WTC11 (cell line): Measurements from ENCODE around the gene HMGCL. TPM values are rescaled to one million over a fixed set of nuclear protein-coding genes. Genes with fewer than 3 reads are reported as not detected.
"Not testable (repeated sequence)": the region's sequence is repeated elsewhere in the genome, so short reads cannot be mapped to it uniquely, and the experiment has no call there.

ENCODE experiments used
- ATAC-seq: fragments of 200-7000 bp; cut with Tn5 transposase; 2 replicates; pipeline ENCODE4 v1.10.0; 2021; ENCODE audit warnings: mild to moderate bottlenecking, moderate library complexity
- CTCF ChIA-PET: fragments of 300-600 bp; sonication (Branson Sonifier 250); formaldehyde crosslinking; loops from one replicate; lab custom pipeline; 2021; ENCODE audit warnings: antibody characterized with exemption; lab: Charles Lee
- POLR2A ChIA-PET: fragments of 350-600 bp; sonication (Branson Sonifier 250); formaldehyde crosslinking; loops from one replicate; lab custom pipeline; 2021; ENCODE audit warnings: antibody characterized with exemption; lab: Charles Lee
- DNase-seq: peaks from one replicate; pipeline ENCODE4 v3.0.0; 2021; ENCODE audit warnings: low spot score
- H3K27ac Mint-ChIP-seq: 2 replicates; pipeline ENCODE4 v1.8.0; 2021; ENCODE audit warnings: mixed read lengths
- H3K27me3 Mint-ChIP-seq: 2 replicates; pipeline ENCODE4 v1.8.0; 2021; ENCODE audit warnings: low read depth, mild to moderate bottlenecking, moderate library complexity, mixed read lengths
- H3K36me3 Mint-ChIP-seq: 2 replicates; pipeline ENCODE4 v1.8.0; 2021; ENCODE audit warnings: mixed read lengths
- H3K4me1 Mint-ChIP-seq: 2 replicates; pipeline ENCODE4 v1.8.0; 2022; ENCODE audit warnings: mixed read lengths
- H3K4me3 Mint-ChIP-seq: 2 replicates; pipeline ENCODE4 v1.8.0; 2021; ENCODE audit warnings: mild to moderate bottlenecking, moderate library complexity, mixed read lengths
- H3K9me3 Mint-ChIP-seq: 2 replicates; pipeline ENCODE4 v1.8.0; 2021; ENCODE audit warnings: mixed read lengths
- ATF1 ChIP-seq: sonication (generic); formaldehyde crosslinking; IDR thresholded peaks from 2 replicates; pipeline ENCODE4 v1.8.1; 2023; ENCODE audit warnings: mild to moderate bottlenecking, moderate library complexity, missing genetic modification reagents
- CREM ChIP-seq: sonication (generic); formaldehyde crosslinking; IDR thresholded peaks from 2 replicates; pipeline ENCODE4 v1.8.1; 2022; ENCODE audit warnings: mild to moderate bottlenecking, missing genetic modification reagents, moderate library complexity
- ELF4 ChIP-seq: sonication (generic); formaldehyde crosslinking; IDR thresholded peaks from 2 replicates; pipeline ENCODE4 v1.8.1; 2022; ENCODE audit warnings: low read depth, mild to moderate bottlenecking, moderate library complexity, missing genetic modification reagents
- ETV6 ChIP-seq: sonication (generic); formaldehyde crosslinking; IDR thresholded peaks from 2 replicates; pipeline ENCODE4 v1.8.1; 2022; ENCODE audit warnings: mild to moderate bottlenecking, missing genetic modification reagents
- FOXP1 ChIP-seq: sonication (generic); formaldehyde crosslinking; IDR thresholded peaks from 2 replicates; pipeline ENCODE4 v1.8.0; 2022; ENCODE audit warnings: missing genetic modification reagents, mild to moderate bottlenecking, moderate library complexity, borderline replicate concordance
- JUN ChIP-seq: sonication (generic); formaldehyde crosslinking; IDR thresholded peaks from 2 replicates; pipeline ENCODE4 v1.8.0; 2023; ENCODE audit warnings: mild to moderate bottlenecking, missing genetic modification reagents
- MLX ChIP-seq: sonication (generic); formaldehyde crosslinking; IDR thresholded peaks from 2 replicates; pipeline ENCODE4 v1.8.1; 2023; ENCODE audit warnings: mild to moderate bottlenecking, missing genetic modification reagents, moderate library complexity
- NR3C1 ChIP-seq: sonication (generic); formaldehyde crosslinking; conservative IDR thresholded peaks from 2 replicates; pipeline ENCODE4 v1.8.1; 2023; ENCODE audit warnings: low read depth, mild to moderate bottlenecking, missing genetic modification reagents
- OVOL2 ChIP-seq: fragments of 250-450 bp; sonication (Bioruptor Pico); IDR thresholded peaks from 2 replicates; pipeline ENCODE4 v1.9.0; 2021; ENCODE audit warnings: mild to moderate bottlenecking, borderline replicate concordance
- ZNF138 ChIP-seq: sonication (generic); formaldehyde crosslinking; conservative IDR thresholded peaks from 2 replicates; pipeline ENCODE4 v1.8.1; 2022; ENCODE audit warnings: mild to moderate bottlenecking, moderate library complexity, missing genetic modification reagents
- ZNF232 ChIP-seq: sonication (generic); formaldehyde crosslinking; IDR thresholded peaks from 2 replicates; pipeline ENCODE4 v1.8.0; 2022; ENCODE audit warnings: mild to moderate bottlenecking, missing genetic modification reagents
- ZNF317 ChIP-seq: sonication (generic); formaldehyde crosslinking; IDR thresholded peaks from 2 replicates; pipeline ENCODE4 v1.8.1; 2023; ENCODE audit warnings: low read depth, mild to moderate bottlenecking, moderate library complexity, missing genetic modification reagents, borderline replicate concordance
- total RNA-seq: library from RNA; stranded (reverse); gene quantifications from 3 replicates; pipeline ENCODE4 v1.2.3, GENCODE V29; 2021
- TF ChIP-seq, protein P1 (sequence below): sonication (generic); formaldehyde crosslinking; IDR thresholded peaks from 2 replicates; pipeline ENCODE4 v1.8.1; 2023; ENCODE audit warnings: mild to moderate bottlenecking, missing genetic modification reagents
- TF ChIP-seq, protein P2 (sequence below): fragments of 250-450 bp; sonication (Bioruptor Pico); IDR thresholded peaks from 2 replicates; pipeline ENCODE4 v1.9.0; 2021; ENCODE audit warnings: mild to moderate bottlenecking, borderline replicate concordance
- TF ChIP-seq, protein P3 (sequence below): sonication (generic); formaldehyde crosslinking; IDR thresholded peaks from 2 replicates; pipeline ENCODE4 v1.8.0; 2022; ENCODE audit warnings: mild to moderate bottlenecking, missing genetic modification reagents
- TF ChIP-seq, protein P4 (sequence below): sonication (generic); formaldehyde crosslinking; IDR thresholded peaks from 2 replicates; pipeline ENCODE4 v1.8.0; 2023; ENCODE audit warnings: missing genetic modification reagents, mild to moderate bottlenecking, borderline replicate concordance

Gene HMGCL
- total RNA-seq, 1 experiment from 2014 or later = 22.7 TPM

DNA sequence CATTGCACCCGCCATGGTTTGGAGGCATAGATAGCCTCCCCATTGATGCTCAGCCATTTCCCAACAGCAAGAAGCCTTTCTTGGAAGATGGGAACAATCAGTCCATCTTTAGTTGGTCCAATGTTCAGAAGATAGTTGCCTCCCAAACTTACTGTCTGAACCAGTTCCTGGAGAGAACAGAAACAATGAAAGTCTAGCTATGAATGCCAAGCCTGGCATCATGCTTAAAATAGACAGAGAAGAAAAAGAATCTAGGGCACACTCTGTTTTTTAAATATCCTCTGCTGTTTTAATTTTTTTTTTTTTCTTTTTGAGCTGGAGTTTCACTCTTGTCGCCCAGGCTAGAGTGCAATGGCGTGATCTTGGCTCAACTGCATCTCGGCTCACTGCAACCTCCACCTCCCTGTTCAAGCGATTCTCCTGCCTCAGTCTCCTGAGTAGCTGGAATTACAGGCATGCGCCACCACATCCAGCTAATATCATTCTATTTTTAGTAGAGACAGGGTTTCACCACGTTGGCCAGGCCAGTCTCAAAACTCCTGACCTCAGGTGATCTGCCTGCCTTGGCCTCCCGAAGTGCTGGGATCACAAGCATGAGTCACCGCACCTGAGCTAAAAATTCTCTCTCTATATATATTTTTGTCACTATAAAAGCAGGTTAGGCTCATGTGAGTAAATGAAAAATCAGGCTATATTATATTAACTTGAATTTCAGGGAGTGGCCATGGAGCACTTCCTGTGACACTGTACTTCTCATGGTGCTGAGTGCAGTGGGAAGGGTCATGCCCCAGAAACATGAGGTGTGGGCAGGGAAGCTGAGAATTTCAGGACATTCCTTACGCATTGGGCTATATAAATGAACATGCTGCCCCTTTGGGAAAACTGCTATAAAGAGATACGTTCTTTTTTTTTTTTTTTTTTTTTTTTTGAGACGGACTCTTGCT lies 23.7 kb upstream of the HMGCL start:
- Mint-ChIP-seq H3K36me3 (peaks cover 26% of the 10 kb centered on the region), H3K4me1 (no peaks in the 10 kb centered on the region), H3K4me3 (no peak overlapping the region), H3K27me3 (no peaks in the 10 kb centered on the region), H3K27ac (no peak overlapping the region), H3K9me3 (peaks cover 21% of the 10 kb centered on the region)
- ChIA-PET CTCF (interaction anchor here (0.6 to 1.2 kb wide), 4 partner anchors 39 to 1569 kb away, joined by 3 to 4 read pairs (median 3); no protein-coding TSS in a partner anchor), POLR2A (no interaction called here)
- DNase-seq (no peak), ATAC-seq (no peak)
- TF ChIP-seq OVOL2 (CRISPR knock-in tag) = no peak
- no peak for TF ChIP-seq MLX (CRISPR knock-in tag)
- TF ChIP-seq, protein P1, sequence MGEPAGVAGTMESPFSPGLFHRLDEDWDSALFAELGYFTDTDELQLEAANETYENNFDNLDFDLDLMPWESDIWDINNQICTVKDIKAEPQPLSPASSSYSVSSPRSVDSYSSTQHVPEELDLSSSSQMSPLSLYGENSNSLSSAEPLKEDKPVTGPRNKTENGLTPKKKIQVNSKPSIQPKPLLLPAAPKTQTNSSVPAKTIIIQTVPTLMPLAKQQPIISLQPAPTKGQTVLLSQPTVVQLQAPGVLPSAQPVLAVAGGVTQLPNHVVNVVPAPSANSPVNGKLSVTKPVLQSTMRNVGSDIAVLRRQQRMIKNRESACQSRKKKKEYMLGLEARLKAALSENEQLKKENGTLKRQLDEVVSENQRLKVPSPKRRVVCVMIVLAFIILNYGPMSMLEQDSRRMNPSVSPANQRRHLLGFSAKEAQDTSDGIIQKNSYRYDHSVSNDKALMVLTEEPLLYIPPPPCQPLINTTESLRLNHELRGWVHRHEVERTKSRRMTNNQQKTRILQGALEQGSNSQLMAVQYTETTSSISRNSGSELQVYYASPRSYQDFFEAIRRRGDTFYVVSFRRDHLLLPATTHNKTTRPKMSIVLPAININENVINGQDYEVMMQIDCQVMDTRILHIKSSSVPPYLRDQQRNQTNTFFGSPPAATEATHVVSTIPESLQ (CRISPR knock-in tag) = no peak

- H3K27ac Mint-ChIP-seq, H3K27me3 Mint-ChIP-seq, H3K4me3 Mint-ChIP-seq, H3K4me1 Mint-ChIP-seq, ATAC-seq, CTCF ChIA-PET, DNase-seq, POLR2A ChIA-PET: not testable (repeated sequence)
- H3K36me3 Mint-ChIP-seq = peaks cover 23% of the 10 kb centered on the region
- H3K9me3 Mint-ChIP-seq = peaks cover 21% of the 10 kb centered on the region
These were observed 22.4 kb upstream of the HMGCL start for GRCh38 chr1:23847482-23848095.

DNA sequence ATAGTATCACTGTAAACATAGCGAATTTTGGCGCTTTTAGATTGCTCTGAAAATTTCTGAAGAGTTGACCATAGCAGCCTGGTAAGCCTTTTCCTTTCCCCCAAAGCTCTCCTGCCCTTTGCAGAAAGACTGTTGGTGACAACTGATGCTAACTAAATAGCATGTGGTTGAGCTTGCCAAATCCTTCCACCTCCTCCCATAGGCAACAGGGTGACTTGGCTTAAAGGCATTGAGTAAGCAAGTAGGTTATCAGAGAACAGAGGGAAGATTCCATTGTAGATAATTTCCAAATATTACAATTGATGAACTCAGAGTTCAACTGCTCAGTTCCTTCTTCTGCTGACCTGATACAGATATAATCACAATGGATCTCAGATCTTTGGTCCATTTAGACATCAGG lies 19.9 kb upstream of the HMGCL start:
- H3K4me1 Mint-ChIP-seq = no peaks in the 10 kb centered on the region
- no peak for ATAC-seq
- H3K4me3 Mint-ChIP-seq = no peak overlapping the region
- POLR2A ChIA-PET = no interaction called here
- peaks cover 15% of the 10 kb centered on the region for H3K27me3 Mint-ChIP-seq
- no peak for DNase-seq
- peaks cover 18% of the 10 kb centered on the region for H3K9me3 Mint-ChIP-seq
- peaks cover 20% of the 10 kb centered on the region for H3K36me3 Mint-ChIP-seq
- CTCF ChIA-PET = interaction anchor here (0.8 kb wide), 1 partner anchor 34 kb away, joined by 3 read pairs; no protein-coding TSS in a partner anchor
- no peak overlapping the region for H3K27ac Mint-ChIP-seq
- TF ChIP-seq, protein P2, sequence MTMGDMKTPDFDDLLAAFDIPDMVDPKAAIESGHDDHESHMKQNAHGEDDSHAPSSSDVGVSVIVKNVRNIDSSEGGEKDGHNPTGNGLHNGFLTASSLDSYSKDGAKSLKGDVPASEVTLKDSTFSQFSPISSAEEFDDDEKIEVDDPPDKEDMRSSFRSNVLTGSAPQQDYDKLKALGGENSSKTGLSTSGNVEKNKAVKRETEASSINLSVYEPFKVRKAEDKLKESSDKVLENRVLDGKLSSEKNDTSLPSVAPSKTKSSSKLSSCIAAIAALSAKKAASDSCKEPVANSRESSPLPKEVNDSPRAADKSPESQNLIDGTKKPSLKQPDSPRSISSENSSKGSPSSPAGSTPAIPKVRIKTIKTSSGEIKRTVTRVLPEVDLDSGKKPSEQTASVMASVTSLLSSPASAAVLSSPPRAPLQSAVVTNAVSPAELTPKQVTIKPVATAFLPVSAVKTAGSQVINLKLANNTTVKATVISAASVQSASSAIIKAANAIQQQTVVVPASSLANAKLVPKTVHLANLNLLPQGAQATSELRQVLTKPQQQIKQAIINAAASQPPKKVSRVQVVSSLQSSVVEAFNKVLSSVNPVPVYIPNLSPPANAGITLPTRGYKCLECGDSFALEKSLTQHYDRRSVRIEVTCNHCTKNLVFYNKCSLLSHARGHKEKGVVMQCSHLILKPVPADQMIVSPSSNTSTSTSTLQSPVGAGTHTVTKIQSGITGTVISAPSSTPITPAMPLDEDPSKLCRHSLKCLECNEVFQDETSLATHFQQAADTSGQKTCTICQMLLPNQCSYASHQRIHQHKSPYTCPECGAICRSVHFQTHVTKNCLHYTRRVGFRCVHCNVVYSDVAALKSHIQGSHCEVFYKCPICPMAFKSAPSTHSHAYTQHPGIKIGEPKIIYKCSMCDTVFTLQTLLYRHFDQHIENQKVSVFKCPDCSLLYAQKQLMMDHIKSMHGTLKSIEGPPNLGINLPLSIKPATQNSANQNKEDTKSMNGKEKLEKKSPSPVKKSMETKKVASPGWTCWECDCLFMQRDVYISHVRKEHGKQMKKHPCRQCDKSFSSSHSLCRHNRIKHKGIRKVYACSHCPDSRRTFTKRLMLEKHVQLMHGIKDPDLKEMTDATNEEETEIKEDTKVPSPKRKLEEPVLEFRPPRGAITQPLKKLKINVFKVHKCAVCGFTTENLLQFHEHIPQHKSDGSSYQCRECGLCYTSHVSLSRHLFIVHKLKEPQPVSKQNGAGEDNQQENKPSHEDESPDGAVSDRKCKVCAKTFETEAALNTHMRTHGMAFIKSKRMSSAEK (CRISPR knock-in tag) = no peak
- no peak for TF ChIP-seq CREM (CRISPR knock-in tag)
- TF ChIP-seq JUN (CRISPR knock-in tag) = no peak
- TF ChIP-seq, protein P3, sequence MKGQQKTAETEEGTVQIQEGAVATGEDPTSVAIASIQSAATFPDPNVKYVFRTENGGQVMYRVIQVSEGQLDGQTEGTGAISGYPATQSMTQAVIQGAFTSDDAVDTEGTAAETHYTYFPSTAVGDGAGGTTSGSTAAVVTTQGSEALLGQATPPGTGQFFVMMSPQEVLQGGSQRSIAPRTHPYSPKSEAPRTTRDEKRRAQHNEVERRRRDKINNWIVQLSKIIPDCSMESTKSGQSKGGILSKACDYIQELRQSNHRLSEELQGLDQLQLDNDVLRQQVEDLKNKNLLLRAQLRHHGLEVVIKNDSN (CRISPR knock-in tag) = no peak
- no peak for TF ChIP-seq ZNF232 (CRISPR knock-in tag)
- TF ChIP-seq ZNF138 (CRISPR knock-in tag) = no peak
- no peak for TF ChIP-seq NR3C1
- TF ChIP-seq ETV6 (CRISPR knock-in tag) = no peak
- TF ChIP-seq, protein P4, sequence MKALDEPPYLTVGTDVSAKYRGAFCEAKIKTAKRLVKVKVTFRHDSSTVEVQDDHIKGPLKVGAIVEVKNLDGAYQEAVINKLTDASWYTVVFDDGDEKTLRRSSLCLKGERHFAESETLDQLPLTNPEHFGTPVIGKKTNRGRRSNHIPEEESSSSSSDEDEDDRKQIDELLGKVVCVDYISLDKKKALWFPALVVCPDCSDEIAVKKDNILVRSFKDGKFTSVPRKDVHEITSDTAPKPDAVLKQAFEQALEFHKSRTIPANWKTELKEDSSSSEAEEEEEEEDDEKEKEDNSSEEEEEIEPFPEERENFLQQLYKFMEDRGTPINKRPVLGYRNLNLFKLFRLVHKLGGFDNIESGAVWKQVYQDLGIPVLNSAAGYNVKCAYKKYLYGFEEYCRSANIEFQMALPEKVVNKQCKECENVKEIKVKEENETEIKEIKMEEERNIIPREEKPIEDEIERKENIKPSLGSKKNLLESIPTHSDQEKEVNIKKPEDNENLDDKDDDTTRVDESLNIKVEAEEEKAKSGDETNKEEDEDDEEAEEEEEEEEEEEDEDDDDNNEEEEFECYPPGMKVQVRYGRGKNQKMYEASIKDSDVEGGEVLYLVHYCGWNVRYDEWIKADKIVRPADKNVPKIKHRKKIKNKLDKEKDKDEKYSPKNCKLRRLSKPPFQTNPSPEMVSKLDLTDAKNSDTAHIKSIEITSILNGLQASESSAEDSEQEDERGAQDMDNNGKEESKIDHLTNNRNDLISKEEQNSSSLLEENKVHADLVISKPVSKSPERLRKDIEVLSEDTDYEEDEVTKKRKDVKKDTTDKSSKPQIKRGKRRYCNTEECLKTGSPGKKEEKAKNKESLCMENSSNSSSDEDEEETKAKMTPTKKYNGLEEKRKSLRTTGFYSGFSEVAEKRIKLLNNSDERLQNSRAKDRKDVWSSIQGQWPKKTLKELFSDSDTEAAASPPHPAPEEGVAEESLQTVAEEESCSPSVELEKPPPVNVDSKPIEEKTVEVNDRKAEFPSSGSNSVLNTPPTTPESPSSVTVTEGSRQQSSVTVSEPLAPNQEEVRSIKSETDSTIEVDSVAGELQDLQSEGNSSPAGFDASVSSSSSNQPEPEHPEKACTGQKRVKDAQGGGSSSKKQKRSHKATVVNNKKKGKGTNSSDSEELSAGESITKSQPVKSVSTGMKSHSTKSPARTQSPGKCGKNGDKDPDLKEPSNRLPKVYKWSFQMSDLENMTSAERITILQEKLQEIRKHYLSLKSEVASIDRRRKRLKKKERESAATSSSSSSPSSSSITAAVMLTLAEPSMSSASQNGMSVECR (CRISPR knock-in tag) = no peak
- no peak for TF ChIP-seq ELF4 (CRISPR knock-in tag)
- TF ChIP-seq ATF1 (CRISPR knock-in tag) = no peak
- TF ChIP-seq FOXP1 (CRISPR knock-in tag) = no peak
- no peak for TF ChIP-seq ZNF317
